ENCODE results near the gene PLCB4.
A peak's percentile ranks its signal among the peaks of the same experiment; 100 is the strongest.

Gene PLCB4

DNA sequence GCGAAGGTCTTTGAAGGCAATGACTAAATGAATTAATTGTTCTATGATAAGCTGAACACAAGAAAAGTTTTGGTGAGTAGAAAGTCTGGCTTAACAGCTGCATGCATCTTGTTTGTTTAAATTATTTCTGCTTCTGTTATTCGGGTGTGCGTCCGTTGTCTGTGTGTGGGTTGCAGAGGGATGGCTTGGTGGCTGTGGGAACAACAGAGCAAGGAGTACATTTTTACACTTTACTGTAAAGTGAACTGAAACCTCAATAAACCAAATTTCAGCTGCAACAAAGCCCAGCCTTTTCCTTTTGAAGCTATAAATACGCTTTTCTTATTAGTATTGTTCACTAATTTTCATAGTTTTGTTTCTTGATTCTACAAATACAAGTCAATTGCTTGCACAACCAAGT is 442.0 kb downstream of the PLCB4 start:
- Histone ChIP-seq H3K36me3 (ENCODE audit: insufficient read depth, low read length) (no peaks in the 10 kb centered on the region), H3K27ac (no peak overlapping the region), H3K9me3 (ENCODE audit: low read depth, low read length) (no peaks in the 10 kb centered on the region), H3K4me3 (no peak overlapping the region), H3K9ac (ENCODE audit: insufficient read length) (no peak overlapping the region)
- TF ChIP-seq POLR2AphosphoS5 (IDR thresholded peaks at IDR 0.05; ENCODE audit: borderline replicate concordance, low read depth, low read length) = no peak
- no peak for DNase-seq (ENCODE audit: low read depth, low spot score)

DNA sequence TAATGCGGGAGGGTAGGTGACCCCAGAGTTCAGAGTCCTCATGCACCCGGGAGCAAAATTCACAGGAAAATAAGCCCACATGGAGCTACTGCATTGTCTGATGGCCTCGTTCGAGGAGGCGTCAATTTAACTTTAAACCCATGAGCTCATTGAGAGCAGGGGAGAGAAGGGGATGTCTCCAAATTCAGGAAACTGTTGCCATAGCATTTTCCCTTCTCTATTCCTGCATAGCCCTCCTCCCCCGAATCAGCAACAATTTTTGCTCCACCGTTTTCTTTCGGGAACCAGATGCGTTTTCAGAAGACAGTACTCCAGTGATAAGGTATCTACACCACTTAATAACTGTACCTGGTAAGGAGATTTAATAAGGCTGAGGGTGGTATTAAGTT is 445.2 kb downstream of the PLCB4 start:
- Histone ChIP-seq H3K9ac (ENCODE audit: insufficient read length) (no peak overlapping the region), H3K27ac (no peak overlapping the region), H3K9me3 (ENCODE audit: low read depth, low read length) (no peaks in the 10 kb centered on the region), H3K4me3 (no peak overlapping the region), H3K36me3 (ENCODE audit: insufficient read depth, low read length) (no peaks in the 10 kb centered on the region)
- no peak for TF ChIP-seq EZH2 (IDR thresholded peaks at IDR 0.05)
- no peak for TF ChIP-seq POLR2AphosphoS5 (IDR thresholded peaks at IDR 0.05; ENCODE audit: borderline replicate concordance, low read depth, low read length)
- no peak for TF ChIP-seq FOXP2 (optimal IDR thresholded peaks at IDR 0.05; ENCODE audit: control extremely low read depth, extremely low read length, insufficient read depth)
- DNase-seq (ENCODE audit: low read depth, low spot score) = no peak

DNA sequence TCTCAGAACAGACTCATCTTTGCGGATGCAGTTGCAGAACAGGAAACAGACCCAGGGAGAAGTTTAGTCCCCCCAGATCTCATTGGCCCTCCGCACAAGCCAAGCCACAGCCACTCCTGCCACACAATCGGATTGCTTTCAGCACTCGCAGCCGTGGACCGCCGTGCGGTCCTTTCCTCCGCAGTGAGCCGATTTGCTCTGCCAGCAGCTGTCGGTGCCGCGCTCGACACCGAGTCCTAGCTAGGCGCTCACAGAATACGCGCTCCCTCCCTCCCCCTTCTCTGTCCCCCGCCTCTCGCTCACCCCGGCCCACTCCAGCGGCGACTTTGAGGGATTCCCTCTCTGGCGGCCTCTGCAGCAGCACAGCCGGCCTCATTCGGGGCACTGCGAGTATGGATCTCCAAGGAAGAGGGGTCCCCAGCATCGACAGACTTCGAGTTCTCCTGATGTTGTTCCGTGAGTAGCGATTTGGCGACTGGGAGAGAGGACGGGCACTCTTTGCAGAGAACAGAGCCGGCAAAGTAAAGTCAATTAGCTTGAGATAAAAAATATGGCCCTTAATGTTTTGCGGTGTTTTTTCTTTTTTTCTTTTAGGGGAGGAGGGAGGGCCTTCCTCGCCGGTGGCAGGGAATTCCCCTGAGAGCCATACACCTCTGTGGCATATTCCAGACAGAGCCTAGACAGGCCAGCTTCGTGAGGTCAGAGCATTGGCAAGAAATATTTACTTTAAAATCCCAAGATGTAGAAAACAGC is 445.8 kb downstream of the PLCB4 start, which contains the start of gene LAMP5:
Gene LAMP5, plus strand, starts transcription at position 130 of the 753 bp plus-strand sequence. Its CDS starts 263 bp downstream, at position 393.
- H3K9ac ChIP-seq (ENCODE audit: insufficient read length) = no peak within 1 kb of the TSS
- 0 out of 2 replicates have a peak within 1 kb of the TSS, but pooled peaks have one; percentile 11 for H3K4me3 ChIP-seq
- TF ChIP-seq EZH2 (IDR thresholded peaks at IDR 0.05) (peak; percentile 97), FOXP2 (optimal IDR thresholded peaks at IDR 0.05; ENCODE audit: control extremely low read depth, extremely low read length, insufficient read depth) (no peak)
- H3K27ac ChIP-seq = no peak within 1 kb of the TSS
- no peak for DNase-seq (ENCODE audit: low read depth, low spot score)
- no peaks in the 10 kb centered on the region for H3K9me3 ChIP-seq (ENCODE audit: low read depth, low read length)
- no peaks in the 10 kb centered on the region for H3K36me3 ChIP-seq (ENCODE audit: insufficient read depth, low read length)

DNA sequence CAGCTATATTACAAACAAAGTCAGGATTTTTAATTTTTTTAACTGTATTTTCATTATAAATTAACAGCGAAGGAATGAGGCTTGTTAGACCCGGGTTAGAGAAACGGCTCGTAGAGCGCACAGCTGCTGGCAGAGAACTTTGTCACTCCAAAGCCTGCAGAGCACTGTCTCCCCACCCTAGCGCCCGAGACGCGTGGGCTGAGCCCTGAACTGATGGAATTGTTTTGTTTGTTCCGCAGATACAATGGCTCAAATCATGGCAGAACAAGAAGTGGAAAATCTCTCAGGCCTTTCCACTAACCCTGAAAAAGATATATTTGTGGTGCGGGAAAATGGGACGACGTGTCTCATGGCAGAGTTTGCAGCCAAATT is 446.3 kb downstream of the PLCB4 start:
- TF ChIP-seq FOXP2 (optimal IDR thresholded peaks at IDR 0.05; ENCODE audit: control extremely low read depth, extremely low read length, insufficient read depth) = no peak
- TF ChIP-seq POLR2AphosphoS5 (IDR thresholded peaks at IDR 0.05; ENCODE audit: borderline replicate concordance, low read depth, low read length) = no peak
- TF ChIP-seq EZH2 (IDR thresholded peaks at IDR 0.05) = no peak
- Histone ChIP-seq H3K4me3 (no peak overlapping the region), H3K36me3 (ENCODE audit: insufficient read depth, low read length) (no peaks in the 10 kb centered on the region), H3K9me3 (ENCODE audit: low read depth, low read length) (no peaks in the 10 kb centered on the region), H3K27ac (no peak overlapping the region), H3K9ac (ENCODE audit: insufficient read length) (no peak overlapping the region)
- no peak for DNase-seq (ENCODE audit: low read depth, low spot score)

DNA sequence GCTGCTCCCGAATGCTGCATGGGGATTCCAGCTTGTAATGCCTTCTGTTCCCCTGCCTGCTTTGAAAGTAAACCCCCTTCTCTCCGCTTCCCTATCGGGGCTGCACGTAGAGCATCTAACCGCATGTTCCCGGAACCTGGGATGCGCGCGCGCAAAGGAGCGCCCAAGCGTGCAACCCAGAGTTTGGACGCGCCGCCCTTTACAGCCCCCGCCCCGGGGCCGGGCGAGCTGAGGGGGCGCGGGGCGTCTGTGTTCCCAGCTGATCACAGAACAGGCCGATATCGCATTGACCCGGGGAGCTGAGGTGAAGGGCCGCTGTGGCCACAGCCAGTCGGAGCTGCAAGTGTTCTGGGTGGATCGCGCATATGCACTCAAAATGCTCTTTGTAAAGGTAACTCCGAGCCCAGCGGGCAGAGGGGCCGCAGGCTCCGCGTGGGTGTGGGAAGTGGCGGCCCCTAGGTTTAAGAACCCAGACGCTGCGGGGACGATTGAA is 446.9 kb downstream of the PLCB4 start:
- no peak overlapping the region for H3K9ac ChIP-seq (ENCODE audit: insufficient read length)
- no peak overlapping the region for H3K27ac ChIP-seq
- H3K9me3 ChIP-seq (ENCODE audit: low read depth, low read length) = no peaks in the 10 kb centered on the region
- no peak overlapping the region for H3K4me3 ChIP-seq
- DNase-seq (ENCODE audit: low read depth, low spot score) = no peak
- H3K36me3 ChIP-seq (ENCODE audit: insufficient read depth, low read length) = no peaks in the 10 kb centered on the region
- TF ChIP-seq POLR2AphosphoS5 (IDR thresholded peaks at IDR 0.05; ENCODE audit: borderline replicate concordance, low read depth, low read length) (no peak), FOXP2 (optimal IDR thresholded peaks at IDR 0.05; ENCODE audit: control extremely low read depth, extremely low read length, insufficient read depth) (no peak), EZH2 (IDR thresholded peaks at IDR 0.05) (no peak)

DNA sequence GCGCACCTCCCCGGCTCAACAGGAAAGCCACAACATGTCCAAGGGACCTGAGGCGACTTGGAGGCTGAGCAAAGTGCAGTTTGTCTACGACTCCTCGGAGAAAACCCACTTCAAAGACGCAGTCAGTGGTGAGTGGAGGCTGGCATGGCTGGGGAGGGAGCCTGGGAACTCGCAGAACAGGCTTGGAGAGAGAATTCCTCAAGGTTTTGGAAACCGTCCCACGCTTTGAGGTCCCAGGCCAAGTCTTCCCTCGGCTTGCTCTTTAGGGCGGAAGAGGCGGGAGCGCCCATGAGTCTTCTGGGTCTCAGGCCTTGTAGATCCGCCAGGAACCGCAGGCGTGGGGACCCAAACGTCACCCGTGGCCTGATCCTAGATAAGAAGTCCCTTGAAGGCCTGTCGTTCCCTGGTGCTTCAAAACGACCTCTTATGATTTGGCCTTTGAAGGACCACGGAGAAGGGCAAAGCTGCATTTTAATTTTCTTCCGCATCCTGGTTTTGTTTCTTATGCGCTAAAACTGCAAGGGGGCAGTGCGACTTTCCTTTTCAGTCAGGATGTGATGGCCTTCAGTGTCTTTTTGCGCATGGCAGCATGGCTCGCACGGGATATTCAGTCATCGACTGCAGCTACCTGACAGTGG is 447.5 kb downstream of the PLCB4 start:
- Histone ChIP-seq H3K4me3 (no peak overlapping the region), H3K9me3 (ENCODE audit: low read depth, low read length) (no peaks in the 10 kb centered on the region), H3K9ac (ENCODE audit: insufficient read length) (no peak overlapping the region), H3K36me3 (ENCODE audit: insufficient read depth, low read length) (no peaks in the 10 kb centered on the region), H3K27ac (no peak overlapping the region)
- TF ChIP-seq FOXP2 (optimal IDR thresholded peaks at IDR 0.05; ENCODE audit: control extremely low read depth, extremely low read length, insufficient read depth) = no peak
- TF ChIP-seq EZH2 (IDR thresholded peaks at IDR 0.05) = peak; percentile 63
- DNase-seq (ENCODE audit: low read depth, low spot score) = no peak

DNA sequence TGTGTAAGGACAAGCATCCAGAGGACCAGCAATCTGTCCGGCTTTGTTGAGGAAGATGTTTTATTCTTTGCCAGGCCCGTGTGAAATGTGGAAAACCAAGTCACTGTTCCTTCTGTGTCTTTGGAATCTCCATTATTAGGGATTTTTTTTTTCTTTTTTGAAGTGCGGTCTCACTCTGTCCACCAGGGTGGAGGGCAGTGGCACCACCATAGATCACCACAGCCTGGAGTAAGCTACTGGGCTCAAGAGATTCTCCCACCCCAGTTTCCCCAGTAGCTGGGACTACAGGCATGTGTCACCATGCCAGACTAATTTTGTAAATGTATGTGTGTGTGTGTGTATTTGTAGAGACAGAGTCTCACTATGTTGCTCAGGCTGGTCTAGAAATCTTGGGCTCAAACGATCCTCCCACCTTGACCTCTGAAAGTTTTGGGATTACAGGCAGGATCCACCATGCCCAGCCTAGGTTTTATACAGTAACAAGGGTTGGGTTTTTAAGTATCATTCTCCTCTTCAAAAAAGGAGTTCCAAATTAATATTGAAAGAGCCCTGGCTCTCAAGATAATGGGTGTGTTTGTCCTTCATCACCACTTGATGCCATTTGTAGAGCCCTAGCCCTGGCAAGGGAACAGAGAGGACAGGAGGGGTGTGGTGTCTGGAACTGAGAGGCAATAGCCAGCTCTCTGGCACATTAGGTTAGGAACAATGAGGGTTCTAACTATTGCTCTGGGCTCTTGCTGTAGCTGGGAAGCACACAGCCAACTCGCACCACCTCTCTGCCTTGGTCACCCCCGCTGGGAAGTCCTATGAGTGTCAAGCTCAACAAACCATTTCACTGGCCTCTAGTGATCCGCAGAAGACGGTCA is 448.6 kb downstream of the PLCB4 start:
- no peak overlapping the region for H3K27ac ChIP-seq
- H3K4me3 ChIP-seq = no peak overlapping the region
- no peaks in the 10 kb centered on the region for H3K9me3 ChIP-seq (ENCODE audit: low read depth, low read length)
- no peak overlapping the region for H3K9ac ChIP-seq (ENCODE audit: insufficient read length)
- no peak for DNase-seq (ENCODE audit: low read depth, low spot score)
- no peaks in the 10 kb centered on the region for H3K36me3 ChIP-seq (ENCODE audit: insufficient read depth, low read length)
- TF ChIP-seq POLR2AphosphoS5 (IDR thresholded peaks at IDR 0.05; ENCODE audit: borderline replicate concordance, low read depth, low read length) (no peak), EZH2 (IDR thresholded peaks at IDR 0.05) (no peak), FOXP2 (optimal IDR thresholded peaks at IDR 0.05; ENCODE audit: control extremely low read depth, extremely low read length, insufficient read depth) (no peak)

DNA sequence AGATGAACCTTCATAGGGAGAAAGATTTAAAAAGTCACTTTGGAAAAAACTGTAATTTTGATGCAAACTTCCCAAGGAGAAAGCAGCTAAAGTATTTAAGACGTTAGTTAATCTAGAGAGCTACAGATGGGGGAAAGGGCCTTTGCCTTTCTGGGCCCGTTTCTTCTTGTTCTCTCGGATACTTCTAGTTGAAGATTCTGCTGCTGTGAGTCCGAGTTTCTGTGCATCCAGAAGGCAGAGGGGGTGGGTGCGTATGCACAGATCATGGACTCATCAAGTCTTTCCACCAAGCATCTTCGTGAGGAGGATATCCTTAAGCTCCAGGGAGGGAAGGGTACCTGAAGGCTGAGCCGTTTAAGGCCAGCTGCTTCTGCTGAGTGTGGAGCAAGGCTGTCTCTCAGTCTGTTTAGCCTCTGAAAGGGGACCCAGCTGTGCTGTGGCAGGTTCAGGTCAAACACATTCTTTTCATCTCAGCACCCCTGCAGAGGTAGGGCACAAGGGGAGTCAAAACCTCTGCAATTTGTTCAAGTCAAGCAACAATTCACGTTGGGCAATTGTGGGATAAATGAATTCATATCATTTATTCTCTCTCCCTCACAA is 449.8 kb downstream of the PLCB4 start:
- Histone ChIP-seq H3K4me3 (no peak overlapping the region), H3K9me3 (ENCODE audit: low read depth, low read length) (no peaks in the 10 kb centered on the region), H3K36me3 (ENCODE audit: insufficient read depth, low read length) (no peaks in the 10 kb centered on the region), H3K27ac (no peak overlapping the region), H3K9ac (ENCODE audit: insufficient read length) (no peak overlapping the region)
- no peak for DNase-seq (ENCODE audit: low read depth, low spot score)
- TF ChIP-seq FOXP2 (optimal IDR thresholded peaks at IDR 0.05; ENCODE audit: control extremely low read depth, extremely low read length, insufficient read depth) = no peak
- TF ChIP-seq EZH2 (IDR thresholded peaks at IDR 0.05) = no peak
- TF ChIP-seq POLR2AphosphoS5 (IDR thresholded peaks at IDR 0.05; ENCODE audit: borderline replicate concordance, low read depth, low read length) = no peak
